Endothelial cell (in vitro differentiated cells): ENCODE results near the gene ADSS1. TPM values are rescaled to one million over a fixed set of nuclear protein-coding genes. Genes with fewer than 3 reads are reported as not detected.
"Not testable (repeated sequence)": the region's sequence is repeated elsewhere in the genome, so short reads cannot be mapped to it uniquely, and the experiment has no call there.

Experiments
- DNase-seq: peaks from one replicate; pipeline ENCODE4 v3.0.0; 2021; ENCODE audit warnings: low spot score
- H3K27ac Mint-ChIP-seq: one replicate; pipeline ENCODE4 v1.8.0; 2021; ENCODE audit warnings: mixed read lengths, inconsistent platforms; ENCODE audit not compliant: unreplicated experiment
- H3K27me3 Mint-ChIP-seq: one replicate; pipeline ENCODE4 v1.8.0; 2021; ENCODE audit warnings: mild to moderate bottlenecking, moderate library complexity, mixed read lengths, inconsistent platforms; ENCODE audit not compliant: unreplicated experiment
- H3K36me3 Mint-ChIP-seq: one replicate; pipeline ENCODE4 v1.8.0; 2021; ENCODE audit warnings: mild to moderate bottlenecking, low read depth, mixed read lengths, inconsistent platforms; ENCODE audit not compliant: unreplicated experiment
- H3K4me1 Mint-ChIP-seq: one replicate; pipeline ENCODE4 v1.8.0; 2021; ENCODE audit warnings: mild to moderate bottlenecking, mixed read lengths, inconsistent platforms; ENCODE audit not compliant: unreplicated experiment
- H3K4me3 Mint-ChIP-seq: one replicate; pipeline ENCODE4 v1.8.0; 2021; ENCODE audit warnings: mild to moderate bottlenecking, mixed read lengths, inconsistent platforms; ENCODE audit not compliant: unreplicated experiment
- H3K9me3 Mint-ChIP-seq: one replicate; pipeline ENCODE4 v1.8.0; 2021; ENCODE audit warnings: mixed read lengths, inconsistent platforms; ENCODE audit not compliant: unreplicated experiment
- CTCF ChIP-seq: fragments of 200-600 bp; sonication (generic); IDR thresholded peaks from one replicate; pipeline ENCODE4 v1.5.0; 2021; ENCODE audit warnings: antibody characterized with exemption; ENCODE audit not compliant: unreplicated experiment
- total RNA-seq: library from RNA; stranded (reverse); fragmentation: NEBNext Ultra II Directional; extraction: Animal tissue kit (Norgen Biotek cat#: 25700); gene quantifications from one replicate; pipeline ENCODE4 v1.2.1, GENCODE V29; 2021; ENCODE audit not compliant: unreplicated experiment

ADSS1 gene
- total RNA-seq, 1 donor from 2014 or later: 6.1 TPM

DNA sequence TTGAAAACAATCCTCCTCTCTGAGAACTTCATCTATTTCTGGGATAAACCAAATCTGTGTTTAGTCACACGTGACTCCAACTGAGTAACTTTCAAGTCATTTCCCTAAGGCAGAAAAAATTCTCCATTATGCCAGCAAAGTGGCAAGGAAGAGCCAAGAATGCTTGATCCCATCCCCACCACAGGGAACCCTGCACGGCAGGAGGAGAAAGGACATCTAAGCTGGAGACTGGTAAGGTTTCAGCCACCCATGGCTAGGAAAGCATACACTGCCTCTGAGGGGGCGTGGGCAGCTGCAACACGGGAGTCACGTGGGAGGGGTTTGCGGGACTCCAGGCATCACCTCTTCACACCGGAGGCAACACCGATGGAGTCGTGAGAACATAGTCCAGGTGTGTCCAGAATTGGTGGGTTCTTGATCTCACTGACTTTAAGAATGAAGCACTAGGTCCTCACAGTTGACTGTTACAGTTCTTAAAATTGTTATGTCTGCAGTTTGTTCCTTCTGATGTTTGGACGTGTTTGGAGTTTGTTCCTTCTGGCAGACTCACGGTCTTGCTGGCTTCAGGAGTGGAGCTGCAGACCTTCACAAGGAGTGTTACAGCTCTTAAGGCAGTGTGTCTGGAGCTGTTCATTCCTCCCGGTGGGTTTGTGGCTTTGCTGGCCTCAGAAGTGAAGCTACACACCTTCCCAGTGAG lies 26.2 kb downstream of the ADSS1 start:
- no peak for TF ChIP-seq CTCF
- Mint-ChIP-seq H3K27me3 (peaks cover 14% of the 10 kb centered on the region), H3K4me3 (peak overlapping the region; percentile 18), H3K9me3 (no peaks in the 10 kb centered on the region), H3K36me3 (peaks cover 12% of the 10 kb centered on the region), H3K27ac (peak overlapping the region; percentile 10), H3K4me1 (peaks cover 14% of the 10 kb centered on the region)
- DNase-seq: no peak

GRCh38 chr14:104750753-104751057 lies 26.7 kb downstream of the ADSS1 start:
- DNase-seq, H3K27ac Mint-ChIP-seq, H3K4me3 Mint-ChIP-seq, H3K9me3 Mint-ChIP-seq: not testable (repeated sequence)
- Mint-ChIP-seq H3K36me3 (peaks cover 14% of the 10 kb centered on the region), H3K27me3 (peaks cover 14% of the 10 kb centered on the region), H3K4me1 (peaks cover 14% of the 10 kb centered on the region)

- no peak for TF ChIP-seq CTCF
- no peak for DNase-seq
- peaks cover 18% of the 10 kb centered on the region for H3K36me3 Mint-ChIP-seq
- no peak overlapping the region for H3K27ac Mint-ChIP-seq
- H3K27me3 Mint-ChIP-seq: peaks cover 12% of the 10 kb centered on the region
- H3K4me1 Mint-ChIP-seq: peaks cover 14% of the 10 kb centered on the region
- no peaks in the 10 kb centered on the region for H3K9me3 Mint-ChIP-seq
- no peak overlapping the region for H3K4me3 Mint-ChIP-seq
Observed at GRCh38 chr14:104751539-104752422, 27.8 kb downstream of the ADSS1 start.

DNA sequence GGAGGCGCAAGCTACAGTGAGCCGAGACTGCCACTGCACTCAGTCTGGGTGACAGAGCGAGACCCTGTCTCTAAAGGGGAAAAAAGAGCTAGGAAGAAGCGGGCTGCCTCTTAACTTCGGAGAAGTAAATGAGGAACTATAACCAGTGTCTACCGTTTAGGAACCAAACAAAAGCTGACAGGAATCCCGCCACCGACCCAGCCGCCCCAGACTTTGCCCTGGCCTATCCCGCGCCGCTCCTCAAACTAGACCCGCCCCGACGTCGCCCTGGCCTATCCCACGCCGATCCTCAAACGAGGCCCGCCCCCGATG lies 28.4 kb downstream of the ADSS1 start:
- Mint-ChIP-seq H3K9me3 (no peaks in the 10 kb centered on the region), H3K27me3 (peaks cover 12% of the 10 kb centered on the region), H3K36me3 (peaks cover 23% of the 10 kb centered on the region), H3K27ac (no peak overlapping the region), H3K4me3 (peak overlapping the region; percentile 91), H3K4me1 (peaks cover 14% of the 10 kb centered on the region)
- no peak for DNase-seq
- no peak for TF ChIP-seq CTCF

- Mint-ChIP-seq H3K36me3 (peaks cover 25% of the 10 kb centered on the region), H3K27me3 (peaks cover 12% of the 10 kb centered on the region), H3K9me3 (no peaks in the 10 kb centered on the region), H3K4me3 (peak within 1 kb of the TSS; percentile 97), H3K27ac (peak within 1 kb of the TSS; percentile 67), H3K4me1 (peaks cover 14% of the 10 kb centered on the region)
- DNase-seq: peak; percentile 100
- TF ChIP-seq CTCF: no peak
Observed at GRCh38 chr14:104752735-104753527, 28.9 kb downstream of the ADSS1 start, which contains the start of gene SIVA1. Gene SIVA1, plus strand, starts transcription at chr14:104753147. Its CDS starts 55 bp downstream, at chr14:104753202.
